Measurements from ENCODE around the gene NUMBL.

NUMBL gene

GRCh38 chr19:40690693-40691420 is 406 bp upstream of the NUMBL start:
- peak overlapping the region; percentile 99 for H3K27ac ChIP-seq
- no peaks in the 10 kb centered on the region for H3K9me3 ChIP-seq (ENCODE audit: severe bottlenecking)
- peak; percentile 94 for DNase-seq
- H3K27me3 ChIP-seq (ENCODE audit: insufficient read depth, low read depth, severe bottlenecking), result no peaks in the 10 kb centered on the region
- no peak for TF ChIP-seq CTCF (IDR thresholded peaks at IDR 0.05; ENCODE audit: low read depth, low read length)
- H3K36me3 ChIP-seq, result peaks cover 34% of the 10 kb centered on the region
- H3K4me3 ChIP-seq (ENCODE audit: low read depth, low read length), result peak overlapping the region; percentile 76

- Histone ChIP-seq H3K9me3 (ENCODE audit: severe bottlenecking) (no peaks in the 10 kb centered on the region), H3K36me3 (peaks cover 32% of the 10 kb centered on the region), H3K27ac (peak overlapping the region; percentile 99), H3K27me3 (ENCODE audit: insufficient read depth, low read depth, severe bottlenecking) (no peaks in the 10 kb centered on the region), H3K4me3 (ENCODE audit: low read depth, low read length) (peak overlapping the region; percentile 76)
- no peak for TF ChIP-seq CTCF (IDR thresholded peaks at IDR 0.05; ENCODE audit: low read depth, low read length)
- DNase-seq, result peak; percentile 53
Observed at GRCh38 chr19:40689339-40690049, 957 bp downstream of the NUMBL start.

DNA sequence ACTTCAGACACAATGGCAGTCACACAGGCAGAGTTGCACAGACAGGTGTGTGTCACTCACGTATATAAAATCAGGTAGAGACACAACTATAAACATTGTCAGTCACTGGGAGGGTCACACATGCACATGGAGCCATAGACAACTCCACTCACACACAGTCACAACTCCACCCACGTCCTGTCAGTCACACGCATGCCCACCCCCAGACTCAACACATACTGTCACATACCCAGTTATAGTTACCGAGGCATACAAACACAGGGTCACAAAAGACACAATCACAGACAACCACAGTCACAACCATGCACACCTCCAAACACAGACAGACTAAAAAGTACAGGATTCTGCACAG is 1.5 kb downstream of the NUMBL start:
- peak overlapping the region; percentile 76 for H3K4me3 ChIP-seq (ENCODE audit: low read depth, low read length)

GRCh38 chr19:40688309-40688708 is 2.1 kb downstream of the NUMBL start:
- Histone ChIP-seq H3K27me3 (ENCODE audit: insufficient read depth, low read depth, severe bottlenecking) (no peaks in the 10 kb centered on the region), H3K27ac (no peak overlapping the region), H3K36me3 (peaks cover 26% of the 10 kb centered on the region), H3K9me3 (ENCODE audit: severe bottlenecking) (no peaks in the 10 kb centered on the region), H3K4me3 (ENCODE audit: low read depth, low read length) (no peak overlapping the region)
- no peak for DNase-seq
- TF ChIP-seq CTCF (IDR thresholded peaks at IDR 0.05; ENCODE audit: low read depth, low read length), result no peak

More for the DNA sequence above, 1.5 kb downstream of the NUMBL start:
- TF ChIP-seq CTCF (IDR thresholded peaks at IDR 0.05; ENCODE audit: low read depth, low read length), result no peak
- no peaks in the 10 kb centered on the region for H3K9me3 ChIP-seq (ENCODE audit: severe bottlenecking)
- H3K36me3 ChIP-seq, result peaks cover 30% of the 10 kb centered on the region
- no peak for DNase-seq
- H3K27ac ChIP-seq, result no peak overlapping the region
- no peaks in the 10 kb centered on the region for H3K27me3 ChIP-seq (ENCODE audit: insufficient read depth, low read depth, severe bottlenecking)

DNA sequence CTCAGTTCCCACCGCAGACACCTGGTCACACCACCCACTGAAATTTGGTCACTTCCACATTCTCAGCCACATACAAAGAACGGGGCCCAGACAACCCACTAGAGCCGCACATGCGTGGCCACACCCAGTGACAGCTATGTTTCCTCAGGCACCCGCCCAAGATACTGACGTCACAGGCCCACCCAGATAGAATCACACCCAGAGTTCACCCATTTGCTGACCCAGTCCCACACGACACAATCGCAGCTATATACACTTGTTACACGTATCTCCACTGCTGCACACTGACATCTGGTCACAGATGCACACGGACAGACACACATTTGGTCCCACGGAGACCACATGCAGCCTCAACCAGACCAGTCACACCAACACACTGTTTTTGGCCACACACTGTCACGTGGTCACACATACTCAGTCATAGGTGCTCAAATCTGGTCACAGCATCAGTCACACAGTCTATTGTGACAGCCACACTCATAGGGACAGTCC is 2.9 kb downstream of the NUMBL start:
- Histone ChIP-seq H3K9me3 (ENCODE audit: severe bottlenecking) (no peaks in the 10 kb centered on the region), H3K27me3 (ENCODE audit: insufficient read depth, low read depth, severe bottlenecking) (no peaks in the 10 kb centered on the region), H3K36me3 (peaks cover 29% of the 10 kb centered on the region), H3K4me3 (ENCODE audit: low read depth, low read length) (no peak overlapping the region), H3K27ac (no peak overlapping the region)
- TF ChIP-seq CTCF (IDR thresholded peaks at IDR 0.05; ENCODE audit: low read depth, low read length), result no peak
- no peak for DNase-seq
